HCT116 (cell line): ENCODE results near the gene FBXO34. TPM values are rescaled to one million over a fixed set of nuclear protein-coding genes. Genes with fewer than 3 reads are reported as not detected.

ENCODE experiments used
- ATAC-seq: fragments of 200-7000 bp; cut with Tn5 transposase; 2 replicates; pipeline ENCODE4 v1.9.1; 2020; ENCODE audit warnings: mild to moderate bottlenecking, moderate library complexity
- BruUV-seq: library from RNA; stranded (reverse); fragments of 400-500 nt; replicated peaks from 2 replicates; lab custom pipeline; 2021; lab: Mats Ljungman, UMichigan
- CTCF ChIA-PET: fragments of 300-600 bp; sonication (Branson Sonifier 250); formaldehyde crosslinking; loops from one replicate; lab custom pipeline; 2021; ENCODE audit warnings: antibody characterized with exemption; lab: Charles Lee
- POLR2A ChIA-PET: fragments of 300-600, 350-600 bp; sonication (Branson Sonifier 250); formaldehyde crosslinking; loops from one replicate; lab custom pipeline; 2021; ENCODE audit warnings: antibody characterized with exemption; lab: Charles Lee
- RAD21 ChIA-PET, 2 experiments: fragments of 300-600 bp; sonication (Branson Sonifier 250); formaldehyde crosslinking; loops; one replicate each; lab custom pipeline; 2023; ENCODE audit warnings: low total read pairs in 2 of 2; ENCODE audit not compliant: uncharacterized antibody in 2 of 2, unreplicated experiment in 2 of 2, low non-redundant PET in 1 of 2; lab: Charles Lee
- DNase-seq: peaks from one replicate; pipeline ENCODE4 v3.0.0-alpha.2; 2010; ENCODE audit warnings: low read depth, low spot score
- H2AFZ ChIP-seq: fragments of 200-600 bp; shearing (Covaris generic), sonication (generic); 2 replicates; pipeline ENCODE4 v1.6.1; 2017; ENCODE audit warnings: low read depth, mixed run types, mixed read lengths, antibody characterized with exemption, low read length; ENCODE audit not compliant: poor library complexity, severe bottlenecking
- H3K27ac ChIP-seq: 2 replicates; pipeline ENCODE4 v1.5.1; 2012; ENCODE audit warnings: low read depth, low read length
- H3K27me3 ChIP-seq: fragments of 200-600 bp; sonication (generic); 2 replicates; pipeline ENCODE4 v1.6.1; 2016; ENCODE audit warnings: mixed run types, low read length, mixed read lengths; ENCODE audit not compliant: insufficient read depth
- H3K36me3 ChIP-seq, 2 experiments: fragments of 200-500 bp in 1 of 2; fragments of 200-600 bp in 1 of 2; sonication (Bioruptor generic) in 1 of 2; sonication (generic) in 1 of 2; 2 replicates each; pipeline versions ENCODE4 v1.5.1 to v1.6.1; 2014 to 2016; ENCODE audit warnings: low read length in 2 of 2, inconsistent platforms in 1 of 2, mixed read lengths in 1 of 2, mixed run types in 1 of 2; ENCODE audit not compliant: insufficient read depth in 2 of 2, control insufficient read depth in 1 of 2
- H3K4me1 ChIP-seq, 2 experiments: fragments of 200-600 bp in 1 of 2; sonication (generic) in 1 of 2; 2 replicates each; pipeline versions ENCODE4 v1.5.1 to v1.6.1; 2012 to 2017; ENCODE audit warnings: low read length in 2 of 2, inconsistent platforms in 1 of 2, mild to moderate bottlenecking in 1 of 2, mixed read lengths in 1 of 2, mixed run types in 1 of 2, moderate library complexity in 1 of 2; ENCODE audit not compliant: insufficient read depth in 2 of 2, control insufficient read depth in 1 of 2
- H3K4me2 ChIP-seq: fragments of 200-600 bp; sonication (generic); 2 replicates; pipeline ENCODE4 v1.6.1; 2017; ENCODE audit warnings: mixed run types, low read length, mixed read lengths
- H3K4me3 ChIP-seq, 2 experiments: fragments of 200-600 bp in 1 of 2; sonication (generic) in 1 of 2; replicated peaks in 1 of 2; 2 replicates each; pipeline ENCODE4 v1.5.1; 2011 to 2016; ENCODE audit warnings: low read length in 2 of 2, control low read depth in 1 of 2, low read depth in 1 of 2, mild to moderate bottlenecking in 1 of 2, mixed read lengths in 1 of 2, mixed run types in 1 of 2
- H3K79me2 ChIP-seq: fragments of 200-600 bp; sonication (generic); 2 replicates; pipeline ENCODE4 v1.6.1; 2017; ENCODE audit warnings: mild to moderate bottlenecking, mixed run types, low read length, moderate library complexity, mixed read lengths; ENCODE audit not compliant: insufficient read depth
- H3K9ac ChIP-seq: fragments of 200-600 bp; sonication (generic); 2 replicates; pipeline ENCODE4 v1.6.1; 2016; ENCODE audit warnings: low read length, mixed read lengths
- H3K9me2 ChIP-seq: fragments of 200-600 bp; sonication (generic), shearing (Covaris generic); 2 replicates; pipeline ENCODE4 v1.6.1; 2017; ENCODE audit warnings: mixed run types, mild to moderate bottlenecking, moderate library complexity; ENCODE audit not compliant: insufficient read depth
- H3K9me3 ChIP-seq, 2 experiments: fragments of 200-500 bp in 1 of 2; fragments of 200-600 bp in 1 of 2; sonication (Bioruptor generic) in 1 of 2; sonication (generic) in 1 of 2; 2 replicates each; pipeline ENCODE4 v1.6.1; 2014 to 2017; ENCODE audit warnings: low read length in 2 of 2, mixed read lengths in 2 of 2, inconsistent platforms in 1 of 2, low read depth in 1 of 2, mild to moderate bottlenecking in 1 of 2, mixed run types in 1 of 2, moderate library complexity in 1 of 2; ENCODE audit not compliant: control insufficient read depth in 1 of 2, insufficient read depth in 1 of 2
- H4K20me1 ChIP-seq: fragments of 200-600 bp; sonication (generic), shearing (Covaris generic); 2 replicates; pipeline ENCODE4 v1.6.1; 2017; ENCODE audit warnings: mixed run types, mild to moderate bottlenecking, moderate library complexity; ENCODE audit not compliant: insufficient read depth
- CBX3 ChIP-seq: IDR thresholded peaks from 2 replicates; pipeline ENCODE4 v1.6.1; 2012; ENCODE audit warnings: low read depth
- CEBPB ChIP-seq: IDR thresholded peaks from 2 replicates; pipeline ENCODE4 v1.6.1; 2012; ENCODE audit warnings: low read depth
- EGR1 ChIP-seq: IDR thresholded peaks from 2 replicates; pipeline ENCODE4 v1.6.1; 2012; ENCODE audit warnings: low read depth
- ELF1 ChIP-seq: IDR thresholded peaks from 2 replicates; pipeline ENCODE4 v1.6.1; 2012; ENCODE audit warnings: low read depth, borderline replicate concordance
- EZH2 ChIP-seq: fragments of 200-600 bp; sonication (generic); IDR thresholded peaks from 2 replicates; pipeline ENCODE4 v1.6.1; 2017; ENCODE audit warnings: antibody characterized with exemption, mixed run types
- EZH2phosphoT487 ChIP-seq: fragments of 200-600 bp; IDR thresholded peaks from 2 replicates; pipeline ENCODE4 v1.6.1; 2018; ENCODE audit warnings: antibody characterized with exemption, borderline replicate concordance
- FOSL1 ChIP-seq: IDR thresholded peaks from 2 replicates; pipeline ENCODE4 v1.6.1; 2012; ENCODE audit warnings: low read depth
- JUND ChIP-seq: IDR thresholded peaks from 2 replicates; pipeline ENCODE4 v1.6.1; 2012
- POLR2A ChIP-seq: IDR thresholded peaks from 2 replicates; pipeline ENCODE4 v1.7.0; 2011; ENCODE audit warnings: borderline replicate concordance; ENCODE audit not compliant: insufficient read depth, insufficient read length; ENCODE audit errors: extremely low read depth
- POLR2AphosphoS5 ChIP-seq: IDR thresholded peaks from 2 replicates; pipeline ENCODE4 v1.6.1; 2011; ENCODE audit warnings: mild to moderate bottlenecking, low read depth, low read length, moderate library complexity
- RAD21 ChIP-seq: IDR thresholded peaks from 2 replicates; pipeline ENCODE4 v1.6.1; 2012; ENCODE audit warnings: low read depth, mild to moderate bottlenecking
- SIN3A ChIP-seq: IDR thresholded peaks from 2 replicates; pipeline ENCODE4 v1.6.1; 2012; ENCODE audit warnings: low read depth
- SRF ChIP-seq: IDR thresholded peaks from 2 replicates; pipeline ENCODE4 v1.6.1; 2012; ENCODE audit warnings: low read depth
- YY1 ChIP-seq: IDR thresholded peaks from 2 replicates; pipeline ENCODE4 v1.6.1; 2011; ENCODE audit warnings: low read length, low read depth, moderate library complexity, mild to moderate bottlenecking; ENCODE audit not compliant: insufficient replicate concordance; ENCODE audit errors: extremely low read depth
- ZFX ChIP-seq: fragments of 450-650 bp; IDR thresholded peaks from 2 replicates; pipeline ENCODE4 v1.6.1; 2017
- ZNF274 ChIP-seq: fragments of 200-500 bp; sonication (Bioruptor generic); IDR thresholded peaks from 2 replicates; pipeline ENCODE4 v1.6.1; 2014; ENCODE audit warnings: mild to moderate bottlenecking, low read depth, low read length, inconsistent platforms
- intact Hi-C: fragments of 100-400 bp; cut with micrococcal nuclease; formaldehyde crosslinking; loops from 2 replicates; pipeline ENCODE4 v1.10.0; 2022
- total RNA-seq: library from RNA; stranded (reverse); gene quantifications from one replicate; pipeline ENCODE4 v1.2.1, GENCODE V29; 2021; ENCODE audit not compliant: unreplicated experiment
- TF ChIP-seq, protein P1 (sequence below): IDR thresholded peaks from 2 replicates; pipeline ENCODE4 v1.6.1; 2012
- TF ChIP-seq, protein P2 (sequence below): IDR thresholded peaks from 2 replicates; pipeline ENCODE4 v1.6.1; 2011; ENCODE audit warnings: mild to moderate bottlenecking, low read length, moderate library complexity; ENCODE audit not compliant: insufficient replicate concordance; ENCODE audit errors: extremely low read depth
- TF ChIP-seq, protein P3 (sequence below), 3 experiments: fragments of 200-600 bp in 1 of 3; sonication (generic) in 1 of 3; IDR thresholded peaks in 2 of 3; conservative IDR thresholded peaks in 1 of 3; 2 replicates each; pipeline ENCODE4 v1.5.1; 2012 to 2017; ENCODE audit warnings: low read depth in 2 of 3, low read length in 2 of 3, antibody characterized with exemption in 1 of 3, borderline replicate concordance in 1 of 3, control low read depth in 1 of 3, mild to moderate bottlenecking in 1 of 3, mixed read lengths in 1 of 3, mixed run types in 1 of 3, moderate library complexity in 1 of 3; ENCODE audit not compliant: insufficient read depth in 1 of 3

The FBXO34 gene
- total RNA-seq, 1 experiment from 2014 or later = 26.9 TPM

DNA sequence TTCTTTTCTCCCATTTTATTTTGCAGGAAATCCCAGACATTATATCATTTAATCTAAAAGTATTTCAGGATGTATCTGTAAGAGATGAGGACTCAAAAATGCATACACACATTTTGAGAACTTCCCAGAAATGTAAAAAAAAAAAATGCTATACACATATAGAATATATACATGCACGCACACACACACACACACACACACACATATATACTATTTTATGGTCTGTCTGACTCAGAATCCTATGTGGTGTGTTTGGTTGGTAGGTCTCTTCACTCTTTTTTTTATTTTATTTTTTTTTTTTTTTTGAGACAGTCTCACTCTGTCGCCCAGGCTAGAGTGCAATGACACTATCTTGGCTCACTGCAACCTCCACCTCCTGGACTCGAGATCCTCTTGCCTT lies 65.5 kb downstream of the FBXO34 start:
- no peak overlapping the region for H3K27ac ChIP-seq
- no peak for ATAC-seq
- no peak overlapping the region for H3K4me2 ChIP-seq
- H4K20me1 ChIP-seq = peaks cover 5% of the 10 kb centered on the region; the same call in 1 of the 2 replicates
- H3K4me1 ChIP-seq = peaks cover 0 to 7% of the 10 kb centered on the region in 2 experiments; a peak in 1 of 4 replicates
- no peak for DNase-seq
- no peaks in the 10 kb centered on the region for H3K27me3 ChIP-seq
- no peak overlapping the region for H2AFZ ChIP-seq
- intact Hi-C loops = no loop called here
- RAD21 ChIA-PET = no interaction called here
- TF ChIP-seq SRF (no peak), EGR1 (no peak), POLR2AphosphoS5 (no peak), SIN3A (no peak), EZH2phosphoT487 (no peak), ZNF274 (no peak), EZH2 (no peak), RAD21 (no peak), JUND (no peak), FOSL1 (no peak), CEBPB (no peak), YY1 (no peak), CBX3 (no peak), ELF1 (no peak), ZFX (no peak), POLR2A (no peak)
- TF ChIP-seq, protein P1, sequence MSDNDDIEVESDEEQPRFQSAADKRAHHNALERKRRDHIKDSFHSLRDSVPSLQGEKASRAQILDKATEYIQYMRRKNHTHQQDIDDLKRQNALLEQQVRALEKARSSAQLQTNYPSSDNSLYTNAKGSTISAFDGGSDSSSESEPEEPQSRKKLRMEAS = no peak
- TF ChIP-seq, protein P2, sequence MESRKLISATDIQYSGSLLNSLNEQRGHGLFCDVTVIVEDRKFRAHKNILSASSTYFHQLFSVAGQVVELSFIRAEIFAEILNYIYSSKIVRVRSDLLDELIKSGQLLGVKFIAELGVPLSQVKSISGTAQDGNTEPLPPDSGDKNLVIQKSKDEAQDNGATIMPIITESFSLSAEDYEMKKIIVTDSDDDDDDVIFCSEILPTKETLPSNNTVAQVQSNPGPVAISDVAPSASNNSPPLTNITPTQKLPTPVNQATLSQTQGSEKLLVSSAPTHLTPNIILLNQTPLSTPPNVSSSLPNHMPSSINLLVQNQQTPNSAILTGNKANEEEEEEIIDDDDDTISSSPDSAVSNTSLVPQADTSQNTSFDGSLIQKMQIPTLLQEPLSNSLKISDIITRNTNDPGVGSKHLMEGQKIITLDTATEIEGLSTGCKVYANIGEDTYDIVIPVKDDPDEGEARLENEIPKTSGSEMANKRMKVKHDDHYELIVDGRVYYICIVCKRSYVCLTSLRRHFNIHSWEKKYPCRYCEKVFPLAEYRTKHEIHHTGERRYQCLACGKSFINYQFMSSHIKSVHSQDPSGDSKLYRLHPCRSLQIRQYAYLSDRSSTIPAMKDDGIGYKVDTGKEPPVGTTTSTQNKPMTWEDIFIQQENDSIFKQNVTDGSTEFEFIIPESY = no peak
- TF ChIP-seq, protein P3, sequence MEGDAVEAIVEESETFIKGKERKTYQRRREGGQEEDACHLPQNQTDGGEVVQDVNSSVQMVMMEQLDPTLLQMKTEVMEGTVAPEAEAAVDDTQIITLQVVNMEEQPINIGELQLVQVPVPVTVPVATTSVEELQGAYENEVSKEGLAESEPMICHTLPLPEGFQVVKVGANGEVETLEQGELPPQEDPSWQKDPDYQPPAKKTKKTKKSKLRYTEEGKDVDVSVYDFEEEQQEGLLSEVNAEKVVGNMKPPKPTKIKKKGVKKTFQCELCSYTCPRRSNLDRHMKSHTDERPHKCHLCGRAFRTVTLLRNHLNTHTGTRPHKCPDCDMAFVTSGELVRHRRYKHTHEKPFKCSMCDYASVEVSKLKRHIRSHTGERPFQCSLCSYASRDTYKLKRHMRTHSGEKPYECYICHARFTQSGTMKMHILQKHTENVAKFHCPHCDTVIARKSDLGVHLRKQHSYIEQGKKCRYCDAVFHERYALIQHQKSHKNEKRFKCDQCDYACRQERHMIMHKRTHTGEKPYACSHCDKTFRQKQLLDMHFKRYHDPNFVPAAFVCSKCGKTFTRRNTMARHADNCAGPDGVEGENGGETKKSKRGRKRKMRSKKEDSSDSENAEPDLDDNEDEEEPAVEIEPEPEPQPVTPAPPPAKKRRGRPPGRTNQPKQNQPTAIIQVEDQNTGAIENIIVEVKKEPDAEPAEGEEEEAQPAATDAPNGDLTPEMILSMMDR (IDR thresholded peaks at IDR 0.05 in 2 of 3, conservative IDR thresholded peaks at IDR 0.05 in 1 of 3; ENCODE audit: borderline replicate concordance in 1 of 3, insufficient read depth in 1 of 3, low read depth in 2 of 3, low read length in 2 of 3) = no peak
- POLR2A ChIA-PET = no interaction called here
- no peaks in the 10 kb centered on the region for H3K9me3 ChIP-seq
- H3K4me3 ChIP-seq = no peak overlapping the region
- H3K79me2 ChIP-seq = peaks cover 62% of the 10 kb centered on the region
- CTCF ChIA-PET = no interaction called here
- H3K9ac ChIP-seq = no peak overlapping the region
- no peaks in the 10 kb centered on the region for H3K9me2 ChIP-seq
- BruUV-seq = no TSS peak
- no peaks in the 10 kb centered on the region for H3K36me3 ChIP-seq
